A673 (cell line): Measurements from ENCODE around the gene FXN. TPM values are rescaled to one million over a fixed set of nuclear protein-coding genes. Genes with fewer than 3 reads are reported as not detected.

Experiments
- BruUV-seq: library from RNA; stranded (reverse); fragments of 400-500 nt; replicated peaks from 2 replicates; lab custom pipeline; 2021; lab: Mats Ljungman, UMichigan
- CTCF ChIA-PET: fragments of 300-600 bp; sonication (Branson Sonifier 250); formaldehyde crosslinking; loops from one replicate; lab custom pipeline; 2022; ENCODE audit warnings: antibody characterized with exemption; lab: Charles Lee
- POLR2A ChIA-PET: fragments of 300-600 bp; sonication (Branson Sonifier 250); formaldehyde crosslinking; loops from one replicate; lab custom pipeline; 2022; ENCODE audit warnings: antibody characterized with exemption; ENCODE audit not compliant: low non-redundant PET; lab: Charles Lee
- DNase-seq: peaks from one replicate; pipeline ENCODE4 v3.0.0-alpha.2; 2015; ENCODE audit warnings: low spot score
- H3K27ac ChIP-seq: fragments of 200-600 bp; sonication (generic); 2 replicates; pipeline ENCODE4 v1.5.1; 2016; ENCODE audit warnings: mixed run types, low read depth, mild to moderate bottlenecking, mixed read lengths, antibody characterized with exemption, low read length; ENCODE audit not compliant: poor library complexity, severe bottlenecking
- H3K27me3 ChIP-seq: fragments of 200-600 bp; sonication (generic); replicated peaks from 2 replicates; pipeline ENCODE4 v1.6.1; 2017; ENCODE audit warnings: mixed run types, low read depth, mild to moderate bottlenecking, mixed read lengths, antibody characterized with exemption, low read length; ENCODE audit not compliant: insufficient read depth, poor library complexity
- H3K36me3 ChIP-seq: fragments of 200-600 bp; sonication (generic); 2 replicates; pipeline ENCODE4 v1.6.1; 2016; ENCODE audit warnings: mixed run types, mild to moderate bottlenecking, mixed read lengths, antibody characterized with exemption, low read length; ENCODE audit not compliant: insufficient read depth, poor library complexity, severe bottlenecking
- H3K4me1 ChIP-seq: fragments of 200-600 bp; sonication (generic); 2 replicates; pipeline ENCODE4 v1.6.1; 2017; ENCODE audit warnings: mixed run types, mild to moderate bottlenecking, mixed read lengths, antibody characterized with exemption, low read length; ENCODE audit not compliant: insufficient read depth, poor library complexity, severe bottlenecking
- H3K4me3 ChIP-seq: fragments of 200-600 bp; sonication (generic); 2 replicates; pipeline ENCODE4 v1.5.1; 2016; ENCODE audit warnings: low read depth, mixed run types, mild to moderate bottlenecking, mixed read lengths, low read length; ENCODE audit not compliant: poor library complexity, severe bottlenecking
- H3K9me3 ChIP-seq: fragments of 200-600 bp; sonication (generic); 2 replicates; pipeline ENCODE4 v1.6.1; 2016; ENCODE audit warnings: mixed run types, low read depth, mild to moderate bottlenecking, mixed read lengths, antibody characterized with exemption, low read length; ENCODE audit not compliant: poor library complexity, severe bottlenecking
- EZH2 ChIP-seq: fragments of 200-600 bp; sonication (generic); IDR thresholded peaks from 2 replicates; pipeline ENCODE4 v1.6.1; 2017; ENCODE audit warnings: borderline replicate concordance, low read depth, mild to moderate bottlenecking, mixed read lengths, antibody characterized with exemption, low read length; ENCODE audit not compliant: poor library complexity, severe bottlenecking
- intact Hi-C: fragments of 100-400 bp; cut with micrococcal nuclease; formaldehyde crosslinking; loops from one replicate; pipeline ENCODE4 v1.10.0; 2022; ENCODE audit not compliant: unreplicated experiment
- total RNA-seq: library from RNA; stranded (reverse); gene quantifications from 2 replicates; pipeline ENCODE4 v1.2.3, GENCODE V29; 2021
- TF ChIP-seq, protein P1 (sequence below): fragments of 300-800, 200-600 bp; sonication (generic); conservative IDR thresholded peaks from 2 replicates; pipeline ENCODE4 v1.5.1; 2017; ENCODE audit warnings: low read depth, mild to moderate bottlenecking, antibody characterized with exemption, low read length, moderate library complexity, mixed read lengths

Gene FXN
- total RNA-seq, 1 experiment from 2014 or later: 20.8 TPM

DNA sequence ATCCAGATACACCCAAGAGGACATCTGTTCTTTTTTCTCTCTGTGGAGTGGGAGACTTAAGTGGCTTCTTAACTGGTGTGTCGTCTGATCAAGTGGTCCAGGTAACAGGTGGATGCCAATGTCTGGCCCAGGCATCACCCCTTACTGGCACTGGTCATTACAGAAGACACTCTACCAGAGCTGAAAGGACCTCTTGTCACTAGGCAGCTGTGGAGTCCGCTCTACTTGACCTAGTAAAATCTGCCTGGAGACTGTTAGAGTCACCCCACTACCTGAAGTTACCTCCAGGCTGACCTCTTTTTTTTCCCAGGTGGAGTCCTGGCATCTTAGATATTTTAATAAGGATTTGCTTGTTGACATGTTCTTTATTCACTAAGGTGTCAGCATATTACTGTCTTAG is 22.5 kb downstream of the FXN start:
- no peak for DNase-seq
- Histone ChIP-seq H3K27me3 (no peaks in the 10 kb centered on the region), H3K4me1 (no peaks in the 10 kb centered on the region), H3K9me3 (no peaks in the 10 kb centered on the region), H3K27ac (no peak overlapping the region), H3K4me3 (no peak overlapping the region), H3K36me3 (no peaks in the 10 kb centered on the region)
- ChIA-PET CTCF (no interaction called here), POLR2A (no interaction called here)
- intact Hi-C loops: loop anchor here (5.0 kb wide), 1 partner anchor 874 kb away; no protein-coding TSS in a partner anchor
- BruUV-seq: no TSS peak
- TF ChIP-seq, protein P1, sequence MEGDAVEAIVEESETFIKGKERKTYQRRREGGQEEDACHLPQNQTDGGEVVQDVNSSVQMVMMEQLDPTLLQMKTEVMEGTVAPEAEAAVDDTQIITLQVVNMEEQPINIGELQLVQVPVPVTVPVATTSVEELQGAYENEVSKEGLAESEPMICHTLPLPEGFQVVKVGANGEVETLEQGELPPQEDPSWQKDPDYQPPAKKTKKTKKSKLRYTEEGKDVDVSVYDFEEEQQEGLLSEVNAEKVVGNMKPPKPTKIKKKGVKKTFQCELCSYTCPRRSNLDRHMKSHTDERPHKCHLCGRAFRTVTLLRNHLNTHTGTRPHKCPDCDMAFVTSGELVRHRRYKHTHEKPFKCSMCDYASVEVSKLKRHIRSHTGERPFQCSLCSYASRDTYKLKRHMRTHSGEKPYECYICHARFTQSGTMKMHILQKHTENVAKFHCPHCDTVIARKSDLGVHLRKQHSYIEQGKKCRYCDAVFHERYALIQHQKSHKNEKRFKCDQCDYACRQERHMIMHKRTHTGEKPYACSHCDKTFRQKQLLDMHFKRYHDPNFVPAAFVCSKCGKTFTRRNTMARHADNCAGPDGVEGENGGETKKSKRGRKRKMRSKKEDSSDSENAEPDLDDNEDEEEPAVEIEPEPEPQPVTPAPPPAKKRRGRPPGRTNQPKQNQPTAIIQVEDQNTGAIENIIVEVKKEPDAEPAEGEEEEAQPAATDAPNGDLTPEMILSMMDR: no peak
- no peak for TF ChIP-seq EZH2

DNA sequence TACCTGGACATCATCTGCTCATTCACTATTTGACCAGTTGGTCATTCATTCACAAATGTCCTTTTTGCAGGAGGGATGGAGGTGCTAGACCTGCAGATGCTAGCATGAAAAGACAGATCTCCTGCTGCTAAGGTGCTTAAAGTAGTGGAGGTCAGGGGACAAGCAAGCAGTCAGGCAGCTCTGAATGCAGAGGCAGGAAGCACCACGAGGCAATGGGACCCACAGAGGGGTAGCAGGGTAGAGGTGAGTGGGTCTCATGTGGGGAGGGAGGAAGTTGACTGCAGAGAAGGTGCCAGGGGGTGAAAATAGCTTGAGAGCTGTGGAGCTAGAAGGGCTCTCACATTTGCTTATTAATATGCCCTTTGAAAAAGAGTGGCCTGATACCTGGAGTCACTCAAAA is 25.2 kb downstream of the FXN start:
- no peak for TF ChIP-seq EZH2
- TF ChIP-seq, protein P1: no peak
- no peaks in the 10 kb centered on the region for H3K9me3 ChIP-seq
- H3K36me3 ChIP-seq: no peaks in the 10 kb centered on the region
- no peak overlapping the region for H3K4me3 ChIP-seq
- no peaks in the 10 kb centered on the region for H3K27me3 ChIP-seq
- no peak for DNase-seq
- intact Hi-C loops: no loop called here
- BruUV-seq: no TSS peak
- ChIA-PET POLR2A (no interaction called here), CTCF (no interaction called here)
- no peaks in the 10 kb centered on the region for H3K4me1 ChIP-seq
- H3K27ac ChIP-seq: no peak overlapping the region

DNA sequence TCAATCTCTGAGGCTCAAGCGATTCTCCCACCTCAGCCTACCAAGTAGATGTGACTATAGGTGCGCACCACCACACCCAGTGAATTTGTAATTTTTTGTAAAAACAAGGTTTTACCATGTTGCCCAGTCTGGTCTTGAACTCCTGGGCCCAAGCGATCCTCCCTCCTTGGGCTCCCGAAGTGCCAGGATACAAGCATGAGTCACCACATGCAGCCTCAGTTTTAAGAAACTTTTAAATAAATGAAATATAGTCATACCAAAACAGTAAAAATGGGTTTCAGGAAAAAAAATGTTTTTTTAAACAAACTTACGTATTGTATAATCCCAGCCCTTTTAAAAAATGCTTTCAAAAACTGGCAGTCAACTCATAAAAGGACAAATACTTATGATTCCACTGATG is 26.6 kb downstream of the FXN start:
- intact Hi-C loops: no loop called here
- CTCF ChIA-PET: no interaction called here
- POLR2A ChIA-PET: no interaction called here
- Histone ChIP-seq H3K36me3 (no peaks in the 10 kb centered on the region), H3K27ac (no peak overlapping the region), H3K4me1 (no peaks in the 10 kb centered on the region), H3K27me3 (no peaks in the 10 kb centered on the region), H3K9me3 (no peaks in the 10 kb centered on the region), H3K4me3 (no peak overlapping the region)
- no peak for DNase-seq
- TF ChIP-seq EZH2: no peak
- TF ChIP-seq, protein P1: no peak
- BruUV-seq: no TSS peak
